ENCODE results near the gene CMKLR1.

Gene CMKLR1

DNA sequence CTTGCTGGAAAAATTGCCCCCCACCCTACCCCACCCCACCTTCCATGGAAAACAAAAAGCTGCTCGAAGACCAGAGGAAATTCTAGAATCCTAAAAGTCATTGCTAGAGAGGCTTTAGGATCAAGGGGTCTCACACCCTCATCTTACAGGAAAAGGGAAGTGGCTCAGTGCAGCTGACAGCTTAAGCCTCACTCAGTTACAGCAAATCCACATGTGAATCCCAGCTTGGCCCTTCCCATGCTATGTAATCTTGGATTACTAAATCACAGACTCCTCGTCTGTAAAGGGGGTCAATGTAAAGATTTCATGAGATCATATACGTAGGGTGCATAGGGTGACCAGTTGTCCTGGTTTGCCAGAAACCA is 25.9 kb downstream of the CMKLR1 start:
- H3K4me2 ChIP-seq (ENCODE audit: low read depth, low read length): no peak overlapping the region
- no peaks in the 10 kb centered on the region for H3K27me3 ChIP-seq (replicated peaks; ENCODE audit: insufficient read depth, low read length)
- no peak overlapping the region for H3K27ac ChIP-seq (ENCODE audit: low read length)
- TF ChIP-seq EZH2 (optimal IDR thresholded peaks at IDR 0.05; ENCODE audit: low read depth, low read length): no peak
- TF ChIP-seq EZH2phosphoT487 (IDR thresholded peaks at IDR 0.05; ENCODE audit: low read length): no peak
- TF ChIP-seq, protein P1, sequence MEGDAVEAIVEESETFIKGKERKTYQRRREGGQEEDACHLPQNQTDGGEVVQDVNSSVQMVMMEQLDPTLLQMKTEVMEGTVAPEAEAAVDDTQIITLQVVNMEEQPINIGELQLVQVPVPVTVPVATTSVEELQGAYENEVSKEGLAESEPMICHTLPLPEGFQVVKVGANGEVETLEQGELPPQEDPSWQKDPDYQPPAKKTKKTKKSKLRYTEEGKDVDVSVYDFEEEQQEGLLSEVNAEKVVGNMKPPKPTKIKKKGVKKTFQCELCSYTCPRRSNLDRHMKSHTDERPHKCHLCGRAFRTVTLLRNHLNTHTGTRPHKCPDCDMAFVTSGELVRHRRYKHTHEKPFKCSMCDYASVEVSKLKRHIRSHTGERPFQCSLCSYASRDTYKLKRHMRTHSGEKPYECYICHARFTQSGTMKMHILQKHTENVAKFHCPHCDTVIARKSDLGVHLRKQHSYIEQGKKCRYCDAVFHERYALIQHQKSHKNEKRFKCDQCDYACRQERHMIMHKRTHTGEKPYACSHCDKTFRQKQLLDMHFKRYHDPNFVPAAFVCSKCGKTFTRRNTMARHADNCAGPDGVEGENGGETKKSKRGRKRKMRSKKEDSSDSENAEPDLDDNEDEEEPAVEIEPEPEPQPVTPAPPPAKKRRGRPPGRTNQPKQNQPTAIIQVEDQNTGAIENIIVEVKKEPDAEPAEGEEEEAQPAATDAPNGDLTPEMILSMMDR (IDR thresholded peaks at IDR 0.05; ENCODE audit: low read length): no peak
- H3K9me3 ChIP-seq (replicated peaks; ENCODE audit: insufficient read depth, low read length): no peaks in the 10 kb centered on the region
- no peaks in the 10 kb centered on the region for H3K79me2 ChIP-seq (ENCODE audit: low read length)
- no peak overlapping the region for H3K9ac ChIP-seq (ENCODE audit: low read length)
- H3K4me3 ChIP-seq (ENCODE audit: low read length): no peak overlapping the region
- no peak overlapping the region for H2AFZ ChIP-seq (ENCODE audit: low read length)
- no peaks in the 10 kb centered on the region for H3K36me3 ChIP-seq (replicated peaks; ENCODE audit: insufficient read depth, low read length)
- no peaks in the 10 kb centered on the region for H4K20me1 ChIP-seq (ENCODE audit: insufficient read depth, low read length)
- no peaks in the 10 kb centered on the region for H3K4me1 ChIP-seq (ENCODE audit: low read length)
- H3F3A ChIP-seq (ENCODE audit: insufficient read depth, low read length): no peaks in the 10 kb centered on the region
- DNase-seq: no peak
- no peaks in the 10 kb centered on the region for H3K9me2 ChIP-seq (replicated peaks; ENCODE audit: insufficient read depth, low read length)

DNA sequence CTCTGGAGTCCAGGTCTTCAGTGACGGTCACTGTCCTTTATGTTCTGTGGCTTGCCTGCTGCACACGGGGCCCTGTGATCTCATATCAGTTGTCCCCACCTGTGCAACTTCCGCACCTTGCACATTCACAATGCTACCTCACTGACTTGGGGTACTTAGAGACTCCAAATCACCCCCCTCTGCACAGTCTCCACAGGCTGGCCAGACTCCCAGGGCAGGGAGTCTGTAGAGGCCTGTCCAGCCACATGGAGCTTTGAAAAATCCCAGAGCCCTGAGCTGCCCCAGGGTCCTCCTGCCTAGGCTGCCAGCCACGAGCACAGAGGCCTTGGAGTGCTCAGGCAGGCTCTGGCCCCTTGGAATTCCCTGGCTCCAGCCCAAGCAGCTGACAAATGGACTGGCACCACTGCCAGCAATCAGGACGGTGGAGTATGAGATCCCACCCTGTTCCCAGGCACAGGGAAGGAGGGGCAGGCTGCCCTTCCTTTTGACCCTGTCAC is 26.4 kb downstream of the CMKLR1 start:
- Histone ChIP-seq H3K9ac (ENCODE audit: low read length) (no peak overlapping the region), H4K20me1 (ENCODE audit: insufficient read depth, low read length) (no peaks in the 10 kb centered on the region), H3K9me3 (replicated peaks; ENCODE audit: insufficient read depth, low read length) (no peaks in the 10 kb centered on the region), H3F3A (ENCODE audit: insufficient read depth, low read length) (no peaks in the 10 kb centered on the region), H2AFZ (ENCODE audit: low read length) (no peak overlapping the region), H3K36me3 (replicated peaks; ENCODE audit: insufficient read depth, low read length) (no peaks in the 10 kb centered on the region), H3K4me3 (ENCODE audit: low read length) (no peak overlapping the region), H3K4me1 (ENCODE audit: low read length) (no peaks in the 10 kb centered on the region), H3K79me2 (ENCODE audit: low read length) (no peaks in the 10 kb centered on the region), H3K27me3 (replicated peaks; ENCODE audit: insufficient read depth, low read length) (no peaks in the 10 kb centered on the region), H3K9me2 (replicated peaks; ENCODE audit: insufficient read depth, low read length) (no peaks in the 10 kb centered on the region), H3K4me2 (ENCODE audit: low read depth, low read length) (no peak overlapping the region), H3K27ac (ENCODE audit: low read length) (no peak overlapping the region)
- DNase-seq: no peak
- TF ChIP-seq EZH2phosphoT487 (IDR thresholded peaks at IDR 0.05; ENCODE audit: low read length) (no peak), EZH2 (optimal IDR thresholded peaks at IDR 0.05; ENCODE audit: low read depth, low read length) (no peak)
- TF ChIP-seq, protein P1 (IDR thresholded peaks at IDR 0.05; ENCODE audit: low read length): no peak

DNA sequence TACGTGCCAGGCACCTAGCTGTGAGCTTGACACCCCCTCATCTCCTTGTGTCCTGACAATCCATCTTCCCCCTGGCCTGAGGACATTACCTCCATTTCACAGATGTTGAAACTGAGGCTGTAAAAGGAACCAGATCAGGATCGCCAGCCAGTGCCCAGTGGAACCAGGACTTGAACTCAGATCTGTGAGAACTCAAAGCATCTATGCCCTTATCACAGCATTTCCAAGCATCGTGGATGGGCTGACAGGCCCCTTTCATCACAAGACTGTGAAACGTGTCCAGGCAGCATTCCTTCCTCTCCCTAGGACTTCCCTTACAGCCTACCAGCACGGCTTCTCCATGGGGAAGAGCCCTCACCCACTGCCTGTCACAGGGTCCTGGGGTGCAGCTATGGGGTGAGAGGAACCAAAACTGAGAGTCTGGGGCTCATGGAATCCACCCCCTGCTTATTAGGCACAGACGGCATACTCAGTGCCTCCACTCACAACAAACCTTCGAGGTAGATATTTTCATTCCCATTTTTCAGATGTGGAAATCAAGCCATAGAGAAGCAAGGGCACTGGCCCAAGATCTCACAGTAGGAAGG is 26.9 kb downstream of the CMKLR1 start:
- no peak for TF ChIP-seq EZH2phosphoT487 (IDR thresholded peaks at IDR 0.05; ENCODE audit: low read length)
- TF ChIP-seq, protein P1 (IDR thresholded peaks at IDR 0.05; ENCODE audit: low read length): no peak
- TF ChIP-seq EZH2 (optimal IDR thresholded peaks at IDR 0.05; ENCODE audit: low read depth, low read length): no peak
- Histone ChIP-seq H3K4me2 (ENCODE audit: low read depth, low read length) (no peak overlapping the region), H3K4me1 (ENCODE audit: low read length) (no peaks in the 10 kb centered on the region)

More for the DNA sequence above, 26.9 kb downstream of the CMKLR1 start:
- H4K20me1 ChIP-seq (ENCODE audit: insufficient read depth, low read length): no peaks in the 10 kb centered on the region
- no peaks in the 10 kb centered on the region for H3K9me2 ChIP-seq (replicated peaks; ENCODE audit: insufficient read depth, low read length)
- H3K27me3 ChIP-seq (replicated peaks; ENCODE audit: insufficient read depth, low read length): no peaks in the 10 kb centered on the region
- H3K9me3 ChIP-seq (replicated peaks; ENCODE audit: insufficient read depth, low read length): no peaks in the 10 kb centered on the region
- H2AFZ ChIP-seq (ENCODE audit: low read length): no peak overlapping the region
- no peaks in the 10 kb centered on the region for H3K79me2 ChIP-seq (ENCODE audit: low read length)
- no peak for DNase-seq
- no peak overlapping the region for H3K4me3 ChIP-seq (ENCODE audit: low read length)
- no peak overlapping the region for H3K27ac ChIP-seq (ENCODE audit: low read length)
- H3K9ac ChIP-seq (ENCODE audit: low read length): no peak overlapping the region
- no peaks in the 10 kb centered on the region for H3F3A ChIP-seq (ENCODE audit: insufficient read depth, low read length)
- no peaks in the 10 kb centered on the region for H3K36me3 ChIP-seq (replicated peaks; ENCODE audit: insufficient read depth, low read length)

All from MM.1S (cell line).